Neural progenitor cell (in vitro differentiated cells): ENCODE results near the gene ZNF783. TPM values are rescaled to one million over a fixed set of nuclear protein-coding genes. Genes with fewer than 3 reads are reported as not detected.

Experiments
- DNase-seq: peaks from one replicate; pipeline ENCODE4 v3.0.0-alpha.2; 2016; ENCODE audit warnings: low spot score
- H2AFZ ChIP-seq: fragments of 200-600 bp; sonication (generic); replicated peaks from 2 replicates; pipeline ENCODE4 v1.6.1; 2016; ENCODE audit warnings: antibody characterized with exemption
- H3F3A ChIP-seq: fragments of 200-600 bp; sonication (generic); 2 replicates; pipeline ENCODE4 v1.6.1; 2016; ENCODE audit warnings: antibody characterized with exemption, low read depth
- H3K27ac ChIP-seq: fragments of 200-600 bp; sonication (generic); 2 replicates; pipeline ENCODE4 v1.5.1; 2016; ENCODE audit warnings: mild to moderate bottlenecking
- H3K27me3 ChIP-seq: fragments of 200-600 bp; sonication (generic); 2 replicates; pipeline ENCODE4 v1.6.1; 2016; ENCODE audit warnings: mild to moderate bottlenecking, moderate library complexity
- H3K36me3 ChIP-seq: fragments of 200-600 bp; sonication (generic); 2 replicates; pipeline ENCODE4 v1.5.1; 2016
- H3K4me1 ChIP-seq: fragments of 200-600 bp; sonication (generic); 2 replicates; pipeline ENCODE4 v1.6.1; 2016; ENCODE audit warnings: mixed run types
- H3K4me2 ChIP-seq: fragments of 200-600 bp; sonication (generic); 2 replicates; pipeline ENCODE4 v1.6.1; 2016
- H3K4me3 ChIP-seq: fragments of 200-600 bp; sonication (generic); 2 replicates; pipeline ENCODE4 v1.5.1; 2016
- H3K79me2 ChIP-seq: fragments of 200-600 bp; sonication (generic); 2 replicates; pipeline ENCODE4 v1.6.1; 2016; ENCODE audit warnings: low read depth
- H3K9ac ChIP-seq: fragments of 200-600 bp; sonication (generic); 2 replicates; pipeline ENCODE4 v1.6.1; 2016
- H3K9me3 ChIP-seq: fragments of 200-600 bp; sonication (generic); 2 replicates; pipeline ENCODE4 v1.5.1; 2016; ENCODE audit warnings: low read depth
- H4K20me1 ChIP-seq: fragments of 200-600 bp; sonication (generic); 2 replicates; pipeline ENCODE4 v1.6.1; 2016; ENCODE audit warnings: low read depth
- H3K27ac Mint-ChIP-seq: 3 replicates; pipeline ENCODE4 v1.8.0; 2021; ENCODE audit warnings: mixed read lengths
- H3K27me3 Mint-ChIP-seq: 2 replicates; pipeline ENCODE4 v1.8.0; 2022; ENCODE audit warnings: low read depth, mild to moderate bottlenecking, inconsistent platforms, moderate library complexity, mixed read lengths; ENCODE audit not compliant: insufficient read depth
- H3K36me3 Mint-ChIP-seq: 3 replicates; pipeline ENCODE4 v1.8.0; 2021; ENCODE audit warnings: mixed read lengths
- H3K4me1 Mint-ChIP-seq: 3 replicates; pipeline ENCODE4 v1.8.0; 2021; ENCODE audit warnings: mixed read lengths
- H3K4me3 Mint-ChIP-seq: 3 replicates; pipeline ENCODE4 v1.8.0; 2021; ENCODE audit warnings: mild to moderate bottlenecking, moderate library complexity, mixed read lengths
- H3K9me3 Mint-ChIP-seq: 3 replicates; pipeline ENCODE4 v1.8.0; 2020; ENCODE audit warnings: mixed read lengths
- EZH2 ChIP-seq: fragments of 200-600 bp; sonication (generic); IDR thresholded peaks from 2 replicates; pipeline ENCODE4 v1.6.1; 2017; ENCODE audit warnings: antibody characterized with exemption, mild to moderate bottlenecking, moderate library complexity
- EZH2phosphoT487 ChIP-seq: fragments of 200-600 bp; sonication (generic); IDR thresholded peaks from 2 replicates; pipeline ENCODE4 v1.6.1; 2017; ENCODE audit warnings: antibody characterized with exemption
- total RNA-seq: library from RNA; depleted of rRNA; stranded (reverse); fragments of >200 nt; gene quantifications from 2 replicates; pipeline ENCODE4 v1.2.3, GENCODE V29; 2015; ENCODE audit warnings: low replicate concordance
- TF ChIP-seq, protein P1 (sequence below): fragments of 200-600 bp; sonication (generic); IDR thresholded peaks from 2 replicates; pipeline ENCODE4 v1.5.1; 2017; ENCODE audit warnings: antibody characterized with exemption, mild to moderate bottlenecking

Gene ZNF783
- total RNA-seq, 1 donor from 2014 or later: 5.5 TPM

DNA sequence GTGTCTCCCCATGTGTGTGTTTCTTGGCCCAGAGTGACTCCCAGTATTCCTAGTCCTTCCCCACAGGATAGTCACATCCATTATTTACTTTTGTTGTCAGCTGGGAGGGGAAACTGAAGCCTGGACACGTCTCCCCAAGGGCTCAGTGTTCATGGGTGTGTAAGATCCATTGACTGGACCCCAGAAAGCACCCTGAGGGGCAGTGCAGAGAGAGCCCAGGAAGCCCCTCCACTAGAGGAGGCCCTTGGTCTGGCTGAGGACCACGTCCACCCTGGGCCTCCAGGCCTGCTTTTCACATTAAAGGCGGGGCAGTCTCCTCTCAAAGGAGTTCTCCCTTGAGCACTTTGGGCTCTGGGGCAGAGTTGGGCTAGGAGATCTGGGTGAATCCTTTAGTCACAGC, 21.3 kb downstream of the ZNF783 start:
- no peak overlapping the region for H3K27ac Mint-ChIP-seq
- Histone ChIP-seq H3K27me3 (peaks cover 17% of the 10 kb centered on the region), H4K20me1 (no peaks in the 10 kb centered on the region), H3K27ac (no peak overlapping the region), H3K4me2 (no peak overlapping the region), H2AFZ (no peak overlapping the region), H3F3A (peaks cover 8% of the 10 kb centered on the region), H3K79me2 (no peaks in the 10 kb centered on the region), H3K4me1 (no peaks in the 10 kb centered on the region), H3K36me3 (no peaks in the 10 kb centered on the region), H3K9me3 (no peaks in the 10 kb centered on the region), H3K4me3 (no peak overlapping the region), H3K9ac (no peak overlapping the region)
- H3K4me3 Mint-ChIP-seq: no peak overlapping the region
- H3K36me3 Mint-ChIP-seq: peaks cover 8% of the 10 kb centered on the region
- H3K4me1 Mint-ChIP-seq: peaks cover 9% of the 10 kb centered on the region
- no peak for TF ChIP-seq EZH2phosphoT487
- no peak for TF ChIP-seq EZH2
- TF ChIP-seq, protein P1, sequence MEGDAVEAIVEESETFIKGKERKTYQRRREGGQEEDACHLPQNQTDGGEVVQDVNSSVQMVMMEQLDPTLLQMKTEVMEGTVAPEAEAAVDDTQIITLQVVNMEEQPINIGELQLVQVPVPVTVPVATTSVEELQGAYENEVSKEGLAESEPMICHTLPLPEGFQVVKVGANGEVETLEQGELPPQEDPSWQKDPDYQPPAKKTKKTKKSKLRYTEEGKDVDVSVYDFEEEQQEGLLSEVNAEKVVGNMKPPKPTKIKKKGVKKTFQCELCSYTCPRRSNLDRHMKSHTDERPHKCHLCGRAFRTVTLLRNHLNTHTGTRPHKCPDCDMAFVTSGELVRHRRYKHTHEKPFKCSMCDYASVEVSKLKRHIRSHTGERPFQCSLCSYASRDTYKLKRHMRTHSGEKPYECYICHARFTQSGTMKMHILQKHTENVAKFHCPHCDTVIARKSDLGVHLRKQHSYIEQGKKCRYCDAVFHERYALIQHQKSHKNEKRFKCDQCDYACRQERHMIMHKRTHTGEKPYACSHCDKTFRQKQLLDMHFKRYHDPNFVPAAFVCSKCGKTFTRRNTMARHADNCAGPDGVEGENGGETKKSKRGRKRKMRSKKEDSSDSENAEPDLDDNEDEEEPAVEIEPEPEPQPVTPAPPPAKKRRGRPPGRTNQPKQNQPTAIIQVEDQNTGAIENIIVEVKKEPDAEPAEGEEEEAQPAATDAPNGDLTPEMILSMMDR: no peak
- DNase-seq: no peak
- no peaks in the 10 kb centered on the region for H3K9me3 Mint-ChIP-seq
- peaks cover 14% of the 10 kb centered on the region for H3K27me3 Mint-ChIP-seq

DNA sequence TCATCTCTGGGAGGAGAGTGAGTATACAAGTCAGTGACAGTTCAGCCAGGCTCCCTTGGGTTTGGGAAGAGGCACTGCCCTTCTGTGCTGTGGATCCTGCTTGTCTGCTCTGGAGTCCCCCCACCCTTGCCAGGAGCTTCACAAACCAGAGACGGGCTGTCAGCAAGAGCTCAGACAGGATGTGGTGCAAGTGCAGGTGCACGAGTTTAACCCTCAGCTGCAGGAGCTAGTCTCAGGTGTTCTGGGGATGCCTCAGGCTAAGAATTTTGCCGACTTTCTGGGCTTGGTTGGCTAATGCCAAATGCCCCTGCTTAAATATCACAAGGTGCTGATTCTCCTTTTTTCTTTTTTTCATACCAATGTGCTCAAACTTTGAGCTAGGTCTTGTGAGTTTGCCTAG, 22.3 kb downstream of the ZNF783 start:
- Mint-ChIP-seq H3K36me3 (peaks cover 8% of the 10 kb centered on the region), H3K27ac (no peak overlapping the region), H3K4me3 (peak overlapping the region; percentile 94), H3K9me3 (no peaks in the 10 kb centered on the region), H3K4me1 (peaks cover 9% of the 10 kb centered on the region), H3K27me3 (peaks cover 13% of the 10 kb centered on the region)
- H3F3A ChIP-seq: peaks cover 8% of the 10 kb centered on the region
- H3K79me2 ChIP-seq: no peaks in the 10 kb centered on the region
- H3K9me3 ChIP-seq: no peaks in the 10 kb centered on the region
- TF ChIP-seq EZH2 (no peak), EZH2phosphoT487 (no peak)
- TF ChIP-seq, protein P1: no peak
- H3K9ac ChIP-seq: no peak overlapping the region
- H3K27me3 ChIP-seq: peaks cover 17% of the 10 kb centered on the region
- no peak overlapping the region for H2AFZ ChIP-seq
- no peak overlapping the region for H3K27ac ChIP-seq
- peak overlapping the region; percentile 93 for H3K4me2 ChIP-seq
- no peaks in the 10 kb centered on the region for H3K4me1 ChIP-seq
- no peak for DNase-seq
- no peaks in the 10 kb centered on the region for H4K20me1 ChIP-seq
- H3K36me3 ChIP-seq: no peaks in the 10 kb centered on the region
- H3K4me3 ChIP-seq: no peak overlapping the region

DNA sequence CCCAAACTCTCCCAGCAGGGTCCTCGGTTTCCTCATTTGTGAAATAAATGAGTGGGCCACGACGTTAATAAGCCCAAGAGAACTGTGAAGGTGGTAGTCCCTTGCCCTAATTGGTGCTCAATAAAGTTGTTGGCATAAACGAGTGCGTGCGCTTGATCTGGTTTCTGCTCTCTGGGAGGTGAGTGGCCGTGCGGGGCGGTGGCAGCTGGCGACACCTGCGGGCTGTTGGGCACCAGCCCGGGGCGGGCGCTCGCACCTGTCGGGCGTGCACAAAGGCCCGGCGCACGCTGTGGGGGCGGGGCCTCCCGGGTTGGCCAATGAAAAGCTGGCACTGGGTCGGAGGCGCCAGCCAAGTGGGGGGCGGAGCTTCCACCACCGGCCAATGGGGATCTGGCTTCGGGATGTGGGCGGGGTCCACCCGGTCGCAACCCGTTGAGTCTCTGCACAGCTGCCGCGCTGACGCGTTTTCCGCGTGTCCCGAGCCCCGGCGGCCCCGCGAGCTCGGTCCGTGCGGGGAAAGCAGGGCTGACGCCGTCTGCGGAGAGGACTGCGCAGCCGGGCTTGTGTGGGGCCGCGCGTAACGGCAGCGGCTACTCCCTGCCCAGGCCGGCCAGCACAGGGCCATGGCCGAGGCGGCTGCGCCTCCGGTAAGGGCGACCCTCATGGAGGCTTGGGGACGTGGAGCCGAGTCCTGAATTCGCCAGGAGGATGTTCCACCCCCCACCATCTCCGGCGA, 23.0 kb downstream of the ZNF783 start:
- Histone ChIP-seq H3K79me2 (no peaks in the 10 kb centered on the region), H3K27ac (no peak overlapping the region), H3F3A (peaks cover 8% of the 10 kb centered on the region), H3K36me3 (no peaks in the 10 kb centered on the region), H3K27me3 (peaks cover 17% of the 10 kb centered on the region), H3K9ac (no peak overlapping the region), H3K9me3 (no peaks in the 10 kb centered on the region), H3K4me1 (no peaks in the 10 kb centered on the region), H3K4me3 (peak overlapping the region; percentile 61), H2AFZ (peak overlapping the region; percentile 53), H3K4me2 (peak overlapping the region; percentile 93), H4K20me1 (no peaks in the 10 kb centered on the region)
- H3K36me3 Mint-ChIP-seq: peaks cover 7% of the 10 kb centered on the region
- peaks cover 9% of the 10 kb centered on the region for H3K4me1 Mint-ChIP-seq
- H3K4me3 Mint-ChIP-seq: peak overlapping the region; percentile 94
- H3K9me3 Mint-ChIP-seq: no peaks in the 10 kb centered on the region
- no peak overlapping the region for H3K27ac Mint-ChIP-seq
- peak; percentile 97 for DNase-seq
- TF ChIP-seq, protein P1: peak; percentile 18
- TF ChIP-seq EZH2phosphoT487 (no peak), EZH2 (no peak)
- peaks cover 13% of the 10 kb centered on the region for H3K27me3 Mint-ChIP-seq
